SK-N-SH treated with all-trans-retinoic acid at 6 μM for 48 hours (cell line): Measurements from ENCODE around the gene KCTD1.

Experiments used
- ATAC-seq: fragments of 200-7000 bp; cut with Tn5 transposase; 3 replicates; pipeline ENCODE4 v1.9.1; 2020; ENCODE audit warnings: mild to moderate bottlenecking, moderate library complexity
- ARNTL ChIP-seq: fragments of 450-650 bp; formaldehyde crosslinking; IDR thresholded peaks from 2 replicates; pipeline ENCODE4 v1.5.0; 2020; ENCODE audit warnings: low read depth, mild to moderate bottlenecking, moderate library complexity, borderline replicate concordance
- BACH2 ChIP-seq: fragments of 250-450 bp; sonication (Bioruptor Pico); IDR thresholded peaks from 2 replicates; pipeline ENCODE4 v1.9.0; 2021; ENCODE audit warnings: mild to moderate bottlenecking, borderline replicate concordance
- CSDC2 ChIP-seq: fragments of 250-450 bp; sonication (Bioruptor Pico); IDR thresholded peaks from 2 replicates; pipeline ENCODE4 v1.5.0; 2020; ENCODE audit warnings: mild to moderate bottlenecking, moderate library complexity
- ESRRG ChIP-seq: fragments of 250-450 bp; sonication (Bioruptor Pico); IDR thresholded peaks from 2 replicates; pipeline ENCODE4 v1.6.1; 2021; ENCODE audit warnings: mild to moderate bottlenecking
- GLIS3 ChIP-seq: fragments of 250-450 bp; sonication (Bioruptor Pico); IDR thresholded peaks from 2 replicates; pipeline ENCODE4 v1.5.0; 2020; ENCODE audit warnings: mild to moderate bottlenecking, moderate library complexity
- OSR1 ChIP-seq: fragments of 250-450 bp; sonication (Bioruptor Pico); IDR thresholded peaks from 2 replicates; pipeline ENCODE4 v1.8.0; 2022; ENCODE audit warnings: moderate library complexity, mild to moderate bottlenecking, inconsistent platforms
- PPARA ChIP-seq: fragments of 250-450 bp; sonication (Bioruptor Pico); IDR thresholded peaks from 2 replicates; pipeline ENCODE4 v1.5.0; 2020; ENCODE audit warnings: mild to moderate bottlenecking, borderline replicate concordance
- RARB ChIP-seq: fragments of 250-450 bp; sonication (Bioruptor Pico); IDR thresholded peaks from 2 replicates; pipeline ENCODE4 v1.8.0; 2021; ENCODE audit warnings: mild to moderate bottlenecking, moderate library complexity
- SNAI2 ChIP-seq: fragments of 250-450 bp; sonication (Bioruptor Pico); IDR thresholded peaks from 2 replicates; pipeline ENCODE4 v1.5.0; 2020; ENCODE audit warnings: mild to moderate bottlenecking, moderate library complexity
- TCF4 ChIP-seq: fragments of 250-450 bp; sonication (Bioruptor Pico); IDR thresholded peaks from 2 replicates; pipeline ENCODE4 v1.8.0; 2021; ENCODE audit warnings: mild to moderate bottlenecking, moderate library complexity, borderline replicate concordance
- TOX ChIP-seq: fragments of 250-450 bp; sonication (Bioruptor Pico); IDR thresholded peaks from 2 replicates; pipeline ENCODE4 v1.8.0; 2021; ENCODE audit warnings: mild to moderate bottlenecking, moderate library complexity, borderline replicate concordance
- TSHZ2 ChIP-seq: fragments of 250-450 bp; sonication (Bioruptor Pico); IDR thresholded peaks from 2 replicates; pipeline ENCODE4 v1.5.0; 2020; ENCODE audit warnings: mild to moderate bottlenecking, moderate library complexity
- ZC3H10 ChIP-seq: fragments of 250-450 bp; sonication (Bioruptor Pico); IDR thresholded peaks from 2 replicates; pipeline ENCODE4 v1.5.1; 2021; ENCODE audit warnings: mild to moderate bottlenecking, moderate library complexity
- ZFP3 ChIP-seq: fragments of 250-450 bp; sonication (Bioruptor Pico); IDR thresholded peaks from 2 replicates; pipeline ENCODE4 v1.5.0; 2020; ENCODE audit warnings: mild to moderate bottlenecking, moderate library complexity
- ZFP30 ChIP-seq: fragments of 450-650 bp; formaldehyde crosslinking; IDR thresholded peaks from 2 replicates; pipeline ENCODE4 v1.5.0; 2022; ENCODE audit warnings: mild to moderate bottlenecking, moderate library complexity
- ZNF565 ChIP-seq: fragments of 450-650 bp; formaldehyde crosslinking; conservative IDR thresholded peaks from 2 replicates; pipeline ENCODE4 v1.5.0; 2020; ENCODE audit warnings: low read depth, mild to moderate bottlenecking, moderate library complexity
- ZNF70 ChIP-seq: fragments of 450-650 bp; formaldehyde crosslinking; IDR thresholded peaks from 2 replicates; pipeline ENCODE4 v1.5.0; 2020; ENCODE audit warnings: mild to moderate bottlenecking, moderate library complexity
- ZNF8 ChIP-seq: fragments of 450-650 bp; formaldehyde crosslinking; IDR thresholded peaks from 2 replicates; pipeline ENCODE4 v1.5.0; 2020; ENCODE audit warnings: mild to moderate bottlenecking, moderate library complexity
- TF ChIP-seq, protein P1 (sequence below): fragments of 250-450 bp; sonication (Bioruptor Pico); IDR thresholded peaks from 2 replicates; pipeline ENCODE4 v1.5.1; 2020; ENCODE audit warnings: low read depth, mild to moderate bottlenecking, moderate library complexity
- TF ChIP-seq, protein P2 (sequence below): fragments of 250-450 bp; sonication (Bioruptor Pico); IDR thresholded peaks from 2 replicates; pipeline ENCODE4 v1.8.0; 2020; ENCODE audit warnings: mild to moderate bottlenecking, moderate library complexity, borderline replicate concordance
- TF ChIP-seq, protein P3 (sequence below): fragments of 250-450 bp; sonication (Bioruptor Pico); IDR thresholded peaks from 2 replicates; pipeline ENCODE4 v1.5.1; 2021; ENCODE audit warnings: mild to moderate bottlenecking, moderate library complexity
- TF ChIP-seq, protein P4 (sequence below): fragments of 250-450 bp; sonication (Bioruptor Pico); IDR thresholded peaks from 2 replicates; pipeline ENCODE4 v1.8.0; 2021; ENCODE audit warnings: low read depth, mild to moderate bottlenecking, moderate library complexity, borderline replicate concordance

Gene KCTD1

DNA sequence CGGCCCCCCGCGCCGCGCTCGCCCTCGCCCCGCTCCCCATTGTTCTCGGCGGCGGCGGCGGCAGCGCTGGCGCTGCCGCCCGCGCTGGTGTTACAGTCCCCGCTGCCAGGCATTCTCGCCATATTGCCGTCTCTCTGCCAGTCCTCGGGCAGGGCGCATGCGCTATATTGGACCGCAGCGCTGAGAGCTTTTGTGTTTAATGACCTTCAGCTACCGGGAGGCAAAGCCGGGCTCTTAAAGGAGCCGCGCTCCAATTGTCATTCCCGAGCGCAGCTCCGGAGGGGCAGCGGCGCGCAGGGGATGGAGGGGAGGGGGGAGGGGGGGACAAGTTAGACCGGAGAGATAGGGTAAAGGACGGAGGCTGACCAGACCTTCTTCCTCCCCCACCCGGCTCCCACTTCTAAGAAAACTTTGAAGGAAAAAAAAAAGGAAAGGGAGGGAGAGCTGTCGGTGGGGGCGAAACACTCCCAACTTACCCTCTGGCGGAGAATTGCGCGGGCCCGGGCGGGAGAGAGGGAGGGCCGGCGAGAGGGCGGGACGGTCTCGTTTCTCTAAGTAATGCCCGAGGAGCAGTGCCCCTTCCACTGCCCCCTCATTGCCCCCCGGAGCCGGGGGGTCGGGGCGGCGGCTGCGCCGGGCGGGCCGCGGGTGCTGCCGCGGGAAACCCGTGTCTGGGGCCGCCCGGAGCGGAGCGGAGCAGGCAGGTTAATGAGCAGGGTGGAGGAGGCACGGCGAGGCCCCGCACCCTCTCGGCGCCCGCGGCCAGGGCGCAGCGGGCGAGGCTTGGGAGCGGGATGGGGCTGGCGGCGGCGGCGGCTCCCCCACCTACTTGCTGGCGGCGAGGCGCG lies at the start of gene KCTD1:
TSS of gene KCTD1 (minus strand) at position 139 of the 848 bp plus-strand sequence. CDS start at position 122, 17 bp downstream.
- ATAC-seq, result peak; percentile 59
- TF ChIP-seq ARNTL (CRISPR knock-in tag) (no peak), RARB (no peak), ZNF8 (CRISPR knock-in tag) (no peak), CSDC2 (no peak), PPARA (CRISPR knock-in tag) (no peak), ZC3H10 (no peak), TSHZ2 (no peak), OSR1 (CRISPR knock-in tag) (no peak), ZNF565 (CRISPR knock-in tag) (no peak), ESRRG (CRISPR knock-in tag) (no peak)
- TF ChIP-seq, protein P1, sequence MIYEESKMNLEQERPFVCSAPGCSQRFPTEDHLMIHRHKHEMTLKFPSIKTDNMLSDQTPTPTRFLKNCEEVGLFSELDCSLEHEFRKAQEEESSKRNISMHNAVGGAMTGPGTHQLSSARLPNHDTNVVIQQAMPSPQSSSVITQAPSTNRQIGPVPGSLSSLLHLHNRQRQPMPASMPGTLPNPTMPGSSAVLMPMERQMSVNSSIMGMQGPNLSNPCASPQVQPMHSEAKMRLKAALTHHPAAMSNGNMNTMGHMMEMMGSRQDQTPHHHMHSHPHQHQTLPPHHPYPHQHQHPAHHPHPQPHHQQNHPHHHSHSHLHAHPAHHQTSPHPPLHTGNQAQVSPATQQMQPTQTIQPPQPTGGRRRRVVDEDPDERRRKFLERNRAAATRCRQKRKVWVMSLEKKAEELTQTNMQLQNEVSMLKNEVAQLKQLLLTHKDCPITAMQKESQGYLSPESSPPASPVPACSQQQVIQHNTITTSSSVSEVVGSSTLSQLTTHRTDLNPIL (CRISPR knock-in tag), result no peak
- TF ChIP-seq, all 23 proteins: peak for 0

GRCh38 chr18:26593365-26594320 lies 45.3 kb upstream of the KCTD1 start:
- ATAC-seq, result no peak
- TF ChIP-seq, protein P2, sequence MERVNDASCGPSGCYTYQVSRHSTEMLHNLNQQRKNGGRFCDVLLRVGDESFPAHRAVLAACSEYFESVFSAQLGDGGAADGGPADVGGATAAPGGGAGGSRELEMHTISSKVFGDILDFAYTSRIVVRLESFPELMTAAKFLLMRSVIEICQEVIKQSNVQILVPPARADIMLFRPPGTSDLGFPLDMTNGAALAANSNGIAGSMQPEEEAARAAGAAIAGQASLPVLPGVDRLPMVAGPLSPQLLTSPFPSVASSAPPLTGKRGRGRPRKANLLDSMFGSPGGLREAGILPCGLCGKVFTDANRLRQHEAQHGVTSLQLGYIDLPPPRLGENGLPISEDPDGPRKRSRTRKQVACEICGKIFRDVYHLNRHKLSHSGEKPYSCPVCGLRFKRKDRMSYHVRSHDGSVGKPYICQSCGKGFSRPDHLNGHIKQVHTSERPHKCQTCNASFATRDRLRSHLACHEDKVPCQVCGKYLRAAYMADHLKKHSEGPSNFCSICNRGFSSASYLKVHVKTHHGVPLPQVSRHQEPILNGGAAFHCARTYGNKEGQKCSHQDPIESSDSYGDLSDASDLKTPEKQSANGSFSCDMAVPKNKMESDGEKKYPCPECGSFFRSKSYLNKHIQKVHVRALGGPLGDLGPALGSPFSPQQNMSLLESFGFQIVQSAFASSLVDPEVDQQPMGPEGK (CRISPR knock-in tag), result no peak
- TF ChIP-seq, protein P1 (CRISPR knock-in tag), result no peak
- TF ChIP-seq SNAI2 (CRISPR knock-in tag) (no peak), PPARA (CRISPR knock-in tag) (no peak), GLIS3 (CRISPR knock-in tag) (no peak), TOX (CRISPR knock-in tag) (no peak)
- TF ChIP-seq, all 23 proteins: peak for 0

DNA sequence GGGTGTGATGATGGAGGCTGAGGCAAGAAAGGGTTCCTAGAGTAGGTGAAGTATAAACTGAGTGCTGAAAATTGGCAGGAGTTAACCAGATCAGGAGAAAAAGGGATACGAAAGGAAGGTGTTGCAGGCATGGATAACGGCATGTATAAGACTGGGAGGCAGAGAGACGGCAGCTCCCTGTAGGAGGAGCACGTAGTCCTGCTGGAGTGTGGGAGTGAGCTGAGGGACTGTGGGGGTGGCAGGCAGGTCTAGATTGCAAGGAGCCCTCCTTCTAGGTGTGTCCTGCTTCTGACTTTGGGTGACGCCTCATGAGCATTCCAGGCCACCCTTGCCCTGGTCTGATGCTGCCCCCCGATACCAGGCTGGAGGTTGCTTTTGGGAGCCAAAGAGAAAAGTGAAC lies 36.4 kb upstream of the KCTD1 start:
- ATAC-seq, result no peak
- no peak for TF ChIP-seq OSR1 (CRISPR knock-in tag)
- TF ChIP-seq ESRRG (CRISPR knock-in tag), result no peak
- no peak for TF ChIP-seq ZNF70 (CRISPR knock-in tag)
- TF ChIP-seq CSDC2, result no peak
- TF ChIP-seq ZFP3 (CRISPR knock-in tag), result no peak
- TF ChIP-seq TCF4 (CRISPR knock-in tag), result no peak
- TF ChIP-seq, protein P3, sequence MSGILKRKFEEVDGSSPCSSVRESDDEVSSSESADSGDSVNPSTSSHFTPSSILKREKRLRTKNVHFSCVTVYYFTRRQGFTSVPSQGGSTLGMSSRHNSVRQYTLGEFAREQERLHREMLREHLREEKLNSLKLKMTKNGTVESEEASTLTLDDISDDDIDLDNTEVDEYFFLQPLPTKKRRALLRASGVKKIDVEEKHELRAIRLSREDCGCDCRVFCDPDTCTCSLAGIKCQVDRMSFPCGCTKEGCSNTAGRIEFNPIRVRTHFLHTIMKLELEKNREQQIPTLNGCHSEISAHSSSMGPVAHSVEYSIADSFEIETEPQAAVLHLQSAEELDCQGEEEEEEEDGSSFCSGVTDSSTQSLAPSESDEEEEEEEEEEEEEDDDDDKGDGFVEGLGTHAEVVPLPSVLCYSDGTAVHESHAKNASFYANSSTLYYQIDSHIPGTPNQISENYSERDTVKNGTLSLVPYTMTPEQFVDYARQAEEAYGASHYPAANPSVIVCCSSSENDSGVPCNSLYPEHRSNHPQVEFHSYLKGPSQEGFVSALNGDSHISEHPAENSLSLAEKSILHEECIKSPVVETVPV (CRISPR knock-in tag), result no peak
- TF ChIP-seq, protein P2 (CRISPR knock-in tag), result no peak
- no peak for TF ChIP-seq BACH2 (CRISPR knock-in tag)
- no peak for TF ChIP-seq ZNF8 (CRISPR knock-in tag)
- no peak for TF ChIP-seq ZC3H10
- TF ChIP-seq TOX (CRISPR knock-in tag), result no peak
- TF ChIP-seq PPARA (CRISPR knock-in tag), result no peak
- TF ChIP-seq SNAI2 (CRISPR knock-in tag), result no peak
- TF ChIP-seq ZFP30 (CRISPR knock-in tag), result no peak
- TF ChIP-seq, protein P4, sequence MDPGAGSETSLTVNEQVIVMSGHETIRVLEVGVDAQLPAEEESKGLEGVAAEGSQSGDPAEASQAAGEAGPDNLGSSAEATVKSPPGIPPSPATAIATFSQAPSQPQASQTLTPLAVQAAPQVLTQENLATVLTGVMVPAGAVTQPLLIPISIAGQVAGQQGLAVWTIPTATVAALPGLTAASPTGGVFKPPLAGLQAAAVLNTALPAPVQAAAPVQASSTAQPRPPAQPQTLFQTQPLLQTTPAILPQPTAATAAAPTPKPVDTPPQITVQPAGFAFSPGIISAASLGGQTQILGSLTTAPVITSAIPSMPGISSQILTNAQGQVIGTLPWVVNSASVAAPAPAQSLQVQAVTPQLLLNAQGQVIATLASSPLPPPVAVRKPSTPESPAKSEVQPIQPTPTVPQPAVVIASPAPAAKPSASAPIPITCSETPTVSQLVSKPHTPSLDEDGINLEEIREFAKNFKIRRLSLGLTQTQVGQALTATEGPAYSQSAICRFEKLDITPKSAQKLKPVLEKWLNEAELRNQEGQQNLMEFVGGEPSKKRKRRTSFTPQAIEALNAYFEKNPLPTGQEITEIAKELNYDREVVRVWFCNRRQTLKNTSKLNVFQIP (CRISPR knock-in tag), result no peak
- TF ChIP-seq ZNF565 (CRISPR knock-in tag), result no peak
